Loucy (cell line): ENCODE data around the gene RNPS1.

ENCODE experiments used
- CTCF ChIP-seq: fragments of 200-600 bp; sonication (generic); conservative IDR thresholded peaks from 2 replicates; pipeline ENCODE4 v1.5.1; 2014; ENCODE audit warnings: mild to moderate bottlenecking, antibody characterized with exemption, low read length
- EZH2phosphoT487 ChIP-seq: fragments of 200-600 bp; IDR thresholded peaks from 2 replicates; pipeline ENCODE4 v1.6.1; 2018; ENCODE audit warnings: antibody characterized with exemption, mild to moderate bottlenecking, moderate library complexity, borderline replicate concordance

GRCh38 chr16:2243781-2244180 lies 24.1 kb downstream of the RNPS1 start:
- TF ChIP-seq CTCF = no peak
- no peak for TF ChIP-seq EZH2phosphoT487
